Brain microvascular endothelial cell (primary cell): ENCODE results near the gene APBB2.

Experiments
- DNase-seq: peaks from one replicate; pipeline ENCODE4 v3.0.0-alpha.2; 2020
- H3K27ac ChIP-seq: fragments of 250-450 bp; sonication (Bioruptor Pico); 2 replicates; pipeline ENCODE4 v1.5.1; 2020; ENCODE audit warnings: mild to moderate bottlenecking, moderate library complexity
- H3K27me3 ChIP-seq: fragments of 250-450 bp; sonication (Bioruptor Pico); replicated peaks from 2 replicates; pipeline ENCODE4 v1.5.1; 2020; ENCODE audit warnings: mild to moderate bottlenecking
- H3K36me3 ChIP-seq: fragments of 250-450 bp; sonication (Bioruptor Pico); replicated peaks from 2 replicates; pipeline ENCODE4 v1.5.1; 2020; ENCODE audit warnings: mild to moderate bottlenecking
- H3K4me3 ChIP-seq: 2 replicates; pipeline ENCODE4 v1.5.1; 2011; ENCODE audit warnings: low read depth, mild to moderate bottlenecking, control low read depth, low read length, moderate library complexity
- CTCF ChIP-seq: IDR thresholded peaks from 2 replicates; pipeline ENCODE4 v1.5.1; 2011; ENCODE audit warnings: low read depth, mild to moderate bottlenecking, moderate library complexity, low read length, control low read depth, inconsistent platforms; ENCODE audit errors: missing control alignments
- in situ Hi-C: cut with HindIII; loops from 2 replicates; pipeline ENCODE4 v1.10.0; 2017; ENCODE audit warnings: low sequenced_read_pairs, low pct_ligation_motif_present

Gene APBB2

GRCh38 chr4:40804598-40804997 is 409.7 kb downstream of the APBB2 start:
- Histone ChIP-seq H3K36me3 (no peaks in the 10 kb centered on the region), H3K27me3 (no peaks in the 10 kb centered on the region), H3K4me3 (no peak overlapping the region), H3K27ac (no peak overlapping the region)
- DNase-seq = no peak
- in situ Hi-C loops = no loop called here
- TF ChIP-seq CTCF = no peak

- H3K27me3 ChIP-seq = no peaks in the 10 kb centered on the region
Observed at GRCh38 chr4:40800064-40800463, 414.3 kb downstream of the APBB2 start.

GRCh38 chr4:40789771-40790170 is 424.6 kb downstream of the APBB2 start:
- Histone ChIP-seq H3K36me3 (no peaks in the 10 kb centered on the region), H3K4me3 (no peak overlapping the region), H3K27ac (no peak overlapping the region), H3K27me3 (no peaks in the 10 kb centered on the region)
- in situ Hi-C loops = no loop called here
- DNase-seq = no peak
- no peak for TF ChIP-seq CTCF

More at GRCh38 chr4:40800064-40800463, 414.3 kb downstream of the APBB2 start:
- H3K36me3 ChIP-seq = no peaks in the 10 kb centered on the region
- no peak overlapping the region for H3K27ac ChIP-seq
- in situ Hi-C loops = no loop called here
- no peak overlapping the region for H3K4me3 ChIP-seq
- DNase-seq = no peak
- no peak for TF ChIP-seq CTCF

GRCh38 chr4:40789031-40789430 is 425.3 kb downstream of the APBB2 start:
- H3K36me3 ChIP-seq = no peaks in the 10 kb centered on the region
- TF ChIP-seq CTCF = no peak
- in situ Hi-C loops = no loop called here
- no peak overlapping the region for H3K27ac ChIP-seq
- no peak overlapping the region for H3K4me3 ChIP-seq
- no peaks in the 10 kb centered on the region for H3K27me3 ChIP-seq
- no peak for DNase-seq

- DNase-seq = no peak
- H3K36me3 ChIP-seq = no peaks in the 10 kb centered on the region
- H3K27ac ChIP-seq = no peak overlapping the region
- no peak for TF ChIP-seq CTCF
- no peak overlapping the region for H3K4me3 ChIP-seq
- H3K27me3 ChIP-seq = no peaks in the 10 kb centered on the region
- in situ Hi-C loops = no loop called here
Observed at GRCh38 chr4:40788331-40788730, 426.0 kb downstream of the APBB2 start.

GRCh38 chr4:40785727-40786126 is 428.6 kb downstream of the APBB2 start:
- H3K27ac ChIP-seq = no peak overlapping the region
- no peak for DNase-seq
- TF ChIP-seq CTCF = no peak
- in situ Hi-C loops = no loop called here
- H3K27me3 ChIP-seq = no peaks in the 10 kb centered on the region
- no peak overlapping the region for H3K4me3 ChIP-seq
- H3K36me3 ChIP-seq = no peaks in the 10 kb centered on the region
